ENCODE measurements around the gene KIAA1549. TPM values are rescaled to one million over a fixed set of nuclear protein-coding genes. Genes with fewer than 3 reads are reported as not detected.

The KIAA1549 gene
- polyA plus RNA-seq, 1 donor (not counting 4 experiments of a cell fraction or from before 2014, with no cell fraction given) = 1.1 TPM

- FAIRE-seq = no peak
These were observed 112.5 kb downstream of the KIAA1549 start for GRCh38 chr7:138868711-138869110.

GRCh38 chr7:138867744-138868143 lies 113.4 kb downstream of the KIAA1549 start:
- Histone ChIP-seq H3K36me3 (ENCODE audit: control insufficient read depth in 2 of 2, extremely low read depth in 1 of 2, insufficient read depth in 2 of 2, low read length in 2 of 2) (peaks cover 2% of the 10 kb centered on the region in 2 experiments), H3K4me3 (ENCODE audit: control insufficient read depth in 2 of 3, extremely low read depth in 1 of 3, insufficient read depth in 2 of 3, low read depth in 1 of 3, low read length in 3 of 3) (no peak overlapping the region), H3K9me3 (ENCODE audit: control insufficient read depth, low read depth, low read length) (no peaks in the 10 kb centered on the region), H3K79me2 (ENCODE audit: control insufficient read depth, insufficient read depth, low read length) (no peaks in the 10 kb centered on the region), H4K20me1 (ENCODE audit: control insufficient read depth, extremely low read depth, insufficient read depth, low read length) (no peaks in the 10 kb centered on the region), H3K9ac (ENCODE audit: control insufficient read depth, extremely low read depth, insufficient read depth, low read length) (no peak overlapping the region), H3K4me2 (ENCODE audit: control insufficient read depth, extremely low read depth, insufficient read depth, low read depth, low read length) (no peak overlapping the region), H3K4me1 (ENCODE audit: control insufficient read depth, extremely low read depth, insufficient read depth, low read length) (peaks cover 16% of the 10 kb centered on the region), H2AFZ (ENCODE audit: control insufficient read depth, low read length) (no peak overlapping the region), H3K27ac (ENCODE audit: control insufficient read depth, insufficient read depth, low read length) (no peak overlapping the region), H3K27me3 (ENCODE audit: control insufficient read depth, extremely low read depth, insufficient read depth, low read length) (no peaks in the 10 kb centered on the region), H3K9me1 (ENCODE audit: control insufficient read depth, extremely low read depth, insufficient read depth, low read length) (no peaks in the 10 kb centered on the region)
- no peak for FAIRE-seq
- no peak for DNase-seq (ENCODE audit: low read depth, low spot score)
- TF ChIP-seq CTCF (optimal IDR thresholded peaks at IDR 0.05 in 1 of 3, IDR thresholded peaks at IDR 0.05 in 1 of 3, conservative IDR thresholded peaks at IDR 0.05 in 1 of 3; ENCODE audit: extremely low read depth in 1 of 3, insufficient read depth in 2 of 3, low read length in 3 of 3) = no peak
- TF ChIP-seq EZH2 (IDR thresholded peaks at IDR 0.05; ENCODE audit: low read length) = no peak
- dilution Hi-C loops (cut with MboI; ENCODE audit: extremely low pct_ligation_motif_present, low sequenced_read_pairs) = no loop called here

More at GRCh38 chr7:138868711-138869110, 112.5 kb downstream of the KIAA1549 start:
- Histone ChIP-seq H3K4me3 (ENCODE audit: control insufficient read depth in 2 of 3, extremely low read depth in 1 of 3, insufficient read depth in 2 of 3, low read depth in 1 of 3, low read length in 3 of 3) (no peak overlapping the region), H3K36me3 (ENCODE audit: control insufficient read depth in 2 of 2, extremely low read depth in 1 of 2, insufficient read depth in 2 of 2, low read length in 2 of 2) (peaks cover 2% of the 10 kb centered on the region in 2 experiments), H3K4me1 (ENCODE audit: control insufficient read depth, extremely low read depth, insufficient read depth, low read length) (peaks cover 25% of the 10 kb centered on the region), H3K79me2 (ENCODE audit: control insufficient read depth, insufficient read depth, low read length) (no peaks in the 10 kb centered on the region), H2AFZ (ENCODE audit: control insufficient read depth, low read length) (no peak overlapping the region), H3K27ac (ENCODE audit: control insufficient read depth, insufficient read depth, low read length) (no peak overlapping the region), H3K9me3 (ENCODE audit: control insufficient read depth, low read depth, low read length) (no peaks in the 10 kb centered on the region), H3K4me2 (ENCODE audit: control insufficient read depth, extremely low read depth, insufficient read depth, low read depth, low read length) (no peak overlapping the region), H3K9ac (ENCODE audit: control insufficient read depth, extremely low read depth, insufficient read depth, low read length) (no peak overlapping the region), H4K20me1 (ENCODE audit: control insufficient read depth, extremely low read depth, insufficient read depth, low read length) (no peaks in the 10 kb centered on the region), H3K27me3 (ENCODE audit: control insufficient read depth, extremely low read depth, insufficient read depth, low read length) (no peaks in the 10 kb centered on the region), H3K9me1 (ENCODE audit: control insufficient read depth, extremely low read depth, insufficient read depth, low read length) (no peaks in the 10 kb centered on the region)
- DNase-seq (ENCODE audit: low read depth, low spot score) = no peak
- TF ChIP-seq EZH2 (IDR thresholded peaks at IDR 0.05; ENCODE audit: low read length) (no peak), CTCF (optimal IDR thresholded peaks at IDR 0.05 in 1 of 3, IDR thresholded peaks at IDR 0.05 in 1 of 3, conservative IDR thresholded peaks at IDR 0.05 in 1 of 3; ENCODE audit: extremely low read depth in 1 of 3, insufficient read depth in 2 of 3, low read length in 3 of 3) (no peak)
- dilution Hi-C loops (cut with MboI; ENCODE audit: extremely low pct_ligation_motif_present, low sequenced_read_pairs) = no loop called here

All from keratinocyte (primary cell).